A549 treated with CpdA at 1 μM for 4 hours (cell line): ENCODE measurements around the gene B3GALT2. TPM values are rescaled to one million over a fixed set of nuclear protein-coding genes. Genes with fewer than 3 reads are reported as not detected.

Source experiments
- total RNA-seq: library from RNA; stranded (reverse); fragments of 200-300 nt; extraction: Qiagen RNA extraction; gene quantifications from 5 replicates; pipeline ENCODE4 v1.2.3, GENCODE V29; 2022; ENCODE audit warnings: low read depth

Gene B3GALT2
- not detected in 5 replicates for total RNA-seq

GRCh38 chr1:193185901-193186731 lies at the start of gene B3GALT2:
Gene B3GALT2, minus strand, starts transcription at chr1:193186613. Its CDS starts 5,051 bp downstream, at chr1:193181562.

Other genes with a start within 250 kb of the B3GALT2 start
- gene UCHL5, start 127.3 kb downstream of the B3GALT2 start, total RNA-seq, result 34.4 to 48.5 TPM (median 42.0 TPM) in 5 replicates
- gene RO60, start 127.0 kb downstream of the B3GALT2 start, total RNA-seq, result 21.9 to 39.4 TPM (median 26.3 TPM) in 5 replicates
- 39.9 to 57.9 TPM (median 50.3 TPM) in 5 replicates for gene GLRX2, start 81.2 kb downstream of the B3GALT2 start, total RNA-seq
- 28.9 to 37.4 TPM (median 33.7 TPM) in 5 replicates for gene CDC73, start 64.6 kb downstream of the B3GALT2 start, total RNA-seq